Left renal pelvis (tissue), 4 donors: Measurements from ENCODE around the gene SMOC2. TPM values are rescaled to one million over a fixed set of nuclear protein-coding genes. Genes with fewer than 3 reads are reported as not detected.
"Not testable (repeated sequence)": the region's sequence is repeated elsewhere in the genome, so short reads cannot be mapped to it uniquely, and the experiment has no call there.

Experiments
- DNase-seq, 4 donors: peaks; one replicate each; pipeline ENCODE4 v3.0.0-alpha.2; 2013; ENCODE audit warnings: low read depth in 4 of 4, low spot score in 3 of 4
- polyA plus RNA-seq, 4 donors: library from polyadenylated mRNA; unstranded; fragments of 120-200 nt; gene quantifications; one replicate each; pipeline ENCODE4 v1.2.1, GENCODE V29; 2013; ENCODE audit not compliant: insufficient read length in 4 of 4

SMOC2 gene
- polyA plus RNA-seq, 4 donors = 19.7 to 420 (median 40.8) TPM

DNA sequence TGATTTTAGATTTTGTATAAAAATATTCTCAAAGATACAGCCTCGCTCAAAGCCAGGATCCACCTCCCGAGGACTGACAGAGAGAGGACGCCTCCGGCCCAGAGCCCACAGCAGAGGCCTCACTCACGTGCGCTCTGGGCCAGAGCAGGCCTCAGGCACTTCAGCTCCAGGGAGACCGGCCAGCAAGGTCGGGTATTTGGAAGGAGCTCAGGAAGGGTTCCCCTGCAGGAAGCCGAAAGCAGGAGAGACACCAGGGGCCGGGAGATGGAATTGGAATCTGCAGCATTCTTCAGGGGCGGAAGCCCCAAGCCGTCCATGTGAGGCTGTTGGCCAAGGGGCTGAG, 251.9 kb downstream of the SMOC2 start:
- not testable (repeated sequence) for DNase-seq

- not testable (repeated sequence) for DNase-seq
These were observed 253.8 kb downstream of the SMOC2 start for GRCh38 chr6:168694797-168695196.

- DNase-seq = no peak
These were observed 254.7 kb downstream of the SMOC2 start for GRCh38 chr6:168695701-168696100.

GRCh38 chr6:168698923-168699322, 257.9 kb downstream of the SMOC2 start:
- DNase-seq = no peak

DNA sequence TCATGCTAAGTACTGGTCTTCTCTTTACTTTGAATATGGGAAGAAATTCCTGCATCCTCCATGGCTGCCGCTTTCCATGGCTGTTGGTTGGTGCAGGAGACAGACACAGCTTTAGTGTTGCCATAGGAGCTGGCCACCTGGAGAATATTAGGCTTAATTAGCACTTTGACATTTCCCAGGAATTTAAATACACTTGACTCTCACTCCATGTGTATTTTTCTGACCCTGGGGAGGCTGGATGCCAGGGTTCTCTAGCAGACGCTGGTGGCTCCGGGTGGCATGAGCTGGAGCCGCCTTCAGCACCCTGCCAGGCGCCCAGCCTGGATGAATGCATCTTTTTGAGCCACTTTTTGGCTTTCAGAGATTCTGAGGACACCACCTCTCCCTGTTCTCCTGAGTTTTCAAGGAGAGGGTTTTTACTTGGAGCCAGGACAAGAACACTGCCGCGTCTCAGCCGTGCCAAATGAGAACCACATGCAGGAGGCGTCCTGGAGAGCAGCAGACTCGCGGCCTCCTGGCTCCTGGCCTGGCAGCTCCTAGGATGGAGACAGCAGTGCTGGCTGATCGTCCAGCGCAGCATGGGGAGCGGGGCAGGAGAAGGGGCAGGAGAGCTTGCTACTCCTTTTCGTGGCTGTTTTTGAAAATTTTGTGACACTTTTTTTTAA, 258.8 kb downstream of the SMOC2 start:
- no peak for DNase-seq

- no peak for DNase-seq
These were observed 259.9 kb downstream of the SMOC2 start for GRCh38 chr6:168700880-168701279.

DNA sequence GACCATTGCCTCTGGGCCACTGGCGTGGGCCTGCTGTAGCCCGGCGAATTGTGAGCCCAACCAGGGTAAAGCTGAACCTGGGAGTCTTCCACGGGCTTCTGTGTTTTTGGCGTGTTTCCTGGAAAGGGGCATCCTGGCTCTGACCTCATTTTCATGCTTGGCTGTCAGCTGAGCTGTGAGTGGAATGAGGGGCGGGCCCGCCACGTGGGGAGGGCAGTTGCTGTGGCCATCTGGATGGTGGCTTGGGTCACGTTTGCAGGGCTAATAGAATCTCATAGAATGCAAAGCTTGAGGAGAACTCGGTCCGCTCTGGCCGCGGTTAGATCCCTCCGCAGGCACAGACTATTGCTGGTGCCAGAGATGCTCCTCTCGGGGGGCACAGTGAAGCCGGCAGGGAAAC, 263.0 kb downstream of the SMOC2 start:
- no peak for DNase-seq

GRCh38 chr6:168704678-168705077, 263.7 kb downstream of the SMOC2 start:
- no peak for DNase-seq

DNA sequence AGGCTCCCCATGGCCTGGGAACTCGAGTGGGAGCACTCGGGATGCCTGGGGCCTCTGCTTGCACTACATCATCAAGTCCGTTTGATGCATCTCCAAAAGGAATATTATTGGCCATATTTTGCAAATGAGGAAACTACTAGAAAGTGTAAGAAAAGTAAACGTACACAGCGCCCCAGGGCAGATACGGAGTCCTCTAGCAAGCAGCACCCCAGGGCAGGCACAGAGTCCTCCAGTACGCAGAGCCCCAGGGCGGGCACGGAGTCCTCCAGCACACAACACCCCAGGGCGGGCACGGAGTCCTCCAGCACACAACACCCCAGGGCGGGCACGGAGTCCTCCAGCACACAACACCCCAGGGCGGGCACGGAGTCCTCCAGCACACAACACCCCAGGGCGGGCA, 264.3 kb downstream of the SMOC2 start:
- DNase-seq = not testable (repeated sequence)

GRCh38 chr6:168706471-168707177, 265.6 kb downstream of the SMOC2 start:
- no peak for DNase-seq

GRCh38 chr6:168708526-168708925, 267.5 kb downstream of the SMOC2 start:
- DNase-seq = no peak

DNA sequence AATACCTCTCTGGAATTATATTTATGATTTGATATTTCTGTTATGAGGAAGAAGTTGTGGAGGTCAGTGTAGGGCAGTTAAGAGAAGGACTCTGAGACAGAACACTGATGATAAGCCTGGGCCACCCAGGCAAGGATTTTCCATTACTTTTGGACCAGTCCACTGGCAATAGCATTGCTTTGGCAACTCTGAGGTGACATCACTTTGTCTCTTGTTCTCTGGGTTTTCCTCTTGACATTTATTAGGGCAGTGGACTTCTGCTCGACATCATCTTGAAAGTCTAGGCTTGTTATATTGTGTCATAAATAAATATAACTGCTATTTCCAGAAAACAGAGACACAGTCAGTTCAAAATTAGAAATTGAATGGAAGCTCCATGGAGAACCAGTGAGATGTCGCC, 268.0 kb downstream of the SMOC2 start:
- no peak for DNase-seq

- DNase-seq = no peak
These were observed 268.4 kb downstream of the SMOC2 start for GRCh38 chr6:168709390-168709789.

DNA sequence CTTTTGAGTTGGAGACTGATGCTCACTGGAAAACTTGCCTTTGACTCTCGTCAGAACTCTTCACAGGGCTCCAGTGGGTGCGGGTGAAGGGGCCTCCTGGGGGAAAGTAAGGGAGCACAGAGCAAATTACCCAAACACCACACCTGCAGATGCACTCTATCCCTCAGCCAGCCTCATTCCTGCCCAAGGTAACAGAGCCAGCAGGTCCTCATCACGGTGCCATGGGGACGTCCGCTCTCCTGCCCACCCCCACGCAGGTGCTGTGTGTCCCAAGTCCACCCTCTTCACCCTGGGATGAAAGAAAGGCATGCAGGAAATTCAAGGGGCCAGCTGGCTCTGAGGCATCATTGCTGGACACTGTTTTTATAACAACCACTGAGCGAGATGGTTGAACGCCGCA, 269.0 kb downstream of the SMOC2 start:
- no peak for DNase-seq

DNA sequence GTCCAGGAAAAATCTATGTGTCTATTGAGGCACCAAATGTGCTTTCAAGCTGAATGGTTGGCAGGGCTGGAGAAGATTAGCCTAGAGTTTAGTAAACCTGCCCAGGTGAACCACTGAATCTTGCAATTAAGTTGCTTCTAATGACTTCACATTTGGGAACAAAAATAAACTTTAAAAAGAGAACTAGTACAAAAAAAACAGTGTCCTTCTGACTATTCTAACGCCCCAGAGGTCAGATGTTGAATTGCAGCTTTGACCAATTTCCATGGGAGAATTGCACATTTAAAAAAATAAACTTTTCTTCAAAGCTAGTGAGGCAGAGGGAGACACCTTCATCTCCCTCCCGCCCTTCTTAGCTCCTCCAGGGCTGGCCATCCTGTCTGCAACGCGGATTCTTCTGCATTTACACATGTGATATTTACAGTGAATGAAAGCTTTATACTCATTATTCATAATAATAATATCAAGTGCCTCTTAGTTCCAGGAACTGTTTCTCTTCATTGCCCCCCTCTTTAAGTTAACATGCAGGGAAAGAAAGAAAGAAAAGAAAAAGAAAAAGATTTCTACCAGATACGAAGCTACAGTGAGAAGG, 270.2 kb downstream of the SMOC2 start:
- no peak for DNase-seq

DNA sequence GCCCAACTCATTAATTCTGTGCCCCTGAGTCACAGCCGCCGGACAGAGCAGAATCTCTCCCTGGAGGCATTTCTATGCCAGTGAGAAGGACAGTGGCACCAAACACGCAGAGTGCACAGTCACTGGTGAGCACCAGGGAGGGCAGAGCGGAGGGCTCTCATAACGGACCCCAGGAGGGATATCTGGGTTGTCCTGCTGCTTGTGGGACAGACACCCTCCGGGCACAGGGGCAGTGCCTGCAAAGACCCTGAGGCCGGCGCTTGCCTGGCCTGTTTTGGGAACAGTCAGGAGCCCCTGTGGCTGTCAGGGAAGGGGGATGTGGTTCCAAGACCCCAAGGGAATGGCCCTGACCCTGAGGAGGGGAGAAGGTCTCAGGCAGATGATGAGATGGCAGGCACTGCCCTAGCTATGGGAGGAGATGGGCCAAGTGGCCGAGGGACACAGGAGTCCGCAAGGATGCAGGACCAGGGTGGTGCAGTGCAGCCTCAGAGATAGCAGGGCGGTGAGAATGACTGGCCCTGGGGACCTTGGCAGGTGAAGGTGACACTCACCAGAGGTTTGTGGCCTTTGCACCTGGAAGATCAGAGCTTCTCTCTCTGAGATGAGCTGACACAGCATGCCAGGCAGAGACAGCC, 270.8 kb downstream of the SMOC2 start:
- DNase-seq = no peak

DNA sequence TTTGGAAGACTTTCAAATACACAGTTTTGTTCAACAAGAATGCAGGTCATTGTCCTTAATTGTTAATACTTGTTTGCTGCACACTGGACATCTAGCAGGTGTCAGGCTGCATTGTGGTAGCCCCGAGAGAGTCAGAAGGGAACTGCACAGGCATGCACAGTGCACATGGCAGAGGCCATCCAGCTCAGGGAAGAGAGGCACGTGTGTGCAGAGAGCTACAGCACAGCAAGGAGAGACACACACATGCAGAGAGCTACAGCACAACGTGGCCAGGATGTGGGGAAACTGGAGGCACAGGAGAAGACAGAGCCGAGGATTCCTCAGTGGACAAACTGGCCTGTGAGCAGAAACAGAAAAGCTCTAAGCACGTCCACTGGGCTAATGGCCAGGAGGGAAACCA, 272.0 kb downstream of the SMOC2 start:
- no peak for DNase-seq

DNA sequence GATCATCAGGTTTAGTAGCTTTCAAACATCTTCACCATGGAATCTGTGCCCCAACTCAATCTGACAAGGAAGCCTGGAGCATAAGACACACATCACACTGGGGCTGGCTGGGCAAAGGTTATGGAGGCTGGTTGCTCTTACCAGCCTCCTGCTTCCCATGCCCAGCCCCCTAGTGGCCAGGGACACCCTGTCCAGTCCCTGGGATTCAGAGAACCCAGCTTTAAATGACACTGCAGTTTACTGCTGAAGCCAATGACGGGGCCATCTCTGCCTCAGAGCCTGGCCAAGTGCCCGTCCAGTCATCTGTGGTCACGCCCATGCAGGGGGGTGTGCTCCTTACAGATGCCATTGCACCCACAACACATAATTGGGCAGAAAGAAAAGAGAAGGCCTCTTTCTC, 272.9 kb downstream of the SMOC2 start:
- no peak for DNase-seq

GRCh38 chr6:168714547-168715260, 273.7 kb downstream of the SMOC2 start:
- no peak for DNase-seq

DNA sequence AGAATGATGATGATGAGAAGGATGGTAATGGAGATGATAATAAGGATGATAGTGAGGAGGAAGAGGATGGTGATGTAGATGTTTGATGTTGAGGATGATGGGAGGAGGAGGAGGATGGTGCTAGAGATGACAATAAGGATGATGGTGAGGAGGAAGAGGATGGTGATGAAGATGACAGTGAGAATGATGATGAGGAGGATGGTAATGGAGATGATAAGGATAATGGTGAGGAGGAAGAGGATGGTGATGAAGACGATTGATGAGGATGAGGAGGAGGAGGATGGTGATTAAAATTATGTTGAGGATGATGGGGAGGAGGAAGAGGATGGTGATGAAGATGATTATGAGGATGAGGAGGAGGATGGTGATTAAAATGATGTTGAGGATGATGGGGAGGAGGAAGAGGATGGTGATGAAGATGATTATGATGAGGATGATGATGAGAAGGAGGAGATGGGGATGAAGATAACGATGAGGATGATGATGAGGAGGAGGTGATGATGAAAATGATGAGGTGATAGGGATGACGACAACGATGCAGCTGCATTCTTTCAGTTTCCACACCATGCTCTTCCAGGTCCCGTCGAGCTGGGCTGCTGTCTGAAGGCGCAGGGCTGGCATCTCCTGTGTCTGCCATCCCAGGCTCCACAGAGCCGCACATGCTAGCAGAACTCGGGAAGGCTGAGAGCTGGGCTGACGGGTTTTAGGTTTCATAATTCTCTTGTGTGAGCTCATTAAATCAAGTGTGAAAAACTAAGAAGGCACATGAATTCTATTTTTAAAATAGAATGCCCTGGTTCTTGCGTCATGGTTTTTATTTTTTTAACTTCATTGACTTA, 274.9 kb downstream of the SMOC2 start:
- no peak for DNase-seq
